DMS79 treated with DMSO at 0.1 percent for 48 hours (cell line): ENCODE results near the gene COMMD9.

Experiments
- DNase-seq: peaks from one replicate; lab custom pipeline; 2025; lab: John Stamatoyannopoulos, UW

Gene COMMD9

DNA sequence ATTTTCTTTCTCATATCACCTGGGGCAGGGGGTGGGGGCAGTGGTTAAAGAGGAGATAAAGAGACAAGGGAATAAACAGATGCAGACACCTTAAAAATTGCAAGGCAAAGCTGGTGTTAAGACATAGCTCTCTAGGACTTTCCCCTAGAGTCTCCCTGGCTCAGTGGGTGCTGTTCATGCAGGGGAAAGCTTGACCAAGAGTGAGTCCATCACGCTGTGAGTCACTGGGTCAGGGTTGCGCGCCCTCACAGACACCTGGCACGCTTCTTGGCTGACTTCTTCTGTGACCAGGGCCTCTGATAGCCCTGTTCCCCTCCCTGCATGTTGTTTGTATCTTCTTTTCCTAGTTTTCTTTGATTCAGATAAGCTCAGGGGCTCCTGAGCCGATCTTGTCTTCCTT, 31.9 kb downstream of the COMMD9 start:
- no peak for DNase-seq

DNA sequence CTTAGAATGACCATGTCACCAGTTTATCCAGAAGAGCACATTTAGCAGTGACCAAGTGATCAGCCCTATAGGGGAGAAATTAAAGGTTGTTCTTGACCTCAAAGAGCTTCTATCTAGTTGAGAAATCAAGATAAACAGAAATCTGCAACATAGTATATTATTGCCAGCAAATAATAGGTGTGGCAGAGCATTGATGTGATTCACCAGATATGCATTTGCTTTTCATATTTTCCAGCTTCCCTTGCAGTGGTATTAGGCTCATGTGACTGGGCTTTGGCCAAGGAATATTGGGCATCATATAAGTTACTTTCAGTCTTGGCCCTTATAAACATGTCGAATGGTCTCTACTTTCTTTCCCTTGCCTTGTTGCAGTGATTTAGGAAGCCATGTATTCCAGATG, 34.5 kb downstream of the COMMD9 start:
- DNase-seq: no peak

DNA sequence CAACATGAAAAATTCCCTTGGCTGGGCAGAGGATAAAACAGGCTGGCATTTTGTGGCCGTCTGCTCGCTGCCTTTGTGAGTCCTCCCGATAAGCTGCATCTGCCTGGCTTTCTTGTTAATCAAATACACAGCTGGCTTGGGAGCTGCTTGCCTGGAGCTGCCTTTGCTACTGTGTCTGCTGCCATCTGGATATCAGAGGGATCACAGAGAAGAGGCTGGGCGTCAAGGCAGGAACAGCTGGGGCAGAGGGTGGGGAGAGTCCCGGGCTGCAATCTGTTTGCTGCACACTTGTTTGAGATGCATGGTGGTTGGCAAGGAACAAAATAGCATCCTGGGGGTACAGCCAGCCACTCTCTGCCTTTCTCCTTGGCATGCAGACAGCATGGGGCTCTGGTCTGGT, 36.0 kb downstream of the COMMD9 start:
- no peak for DNase-seq

DNA sequence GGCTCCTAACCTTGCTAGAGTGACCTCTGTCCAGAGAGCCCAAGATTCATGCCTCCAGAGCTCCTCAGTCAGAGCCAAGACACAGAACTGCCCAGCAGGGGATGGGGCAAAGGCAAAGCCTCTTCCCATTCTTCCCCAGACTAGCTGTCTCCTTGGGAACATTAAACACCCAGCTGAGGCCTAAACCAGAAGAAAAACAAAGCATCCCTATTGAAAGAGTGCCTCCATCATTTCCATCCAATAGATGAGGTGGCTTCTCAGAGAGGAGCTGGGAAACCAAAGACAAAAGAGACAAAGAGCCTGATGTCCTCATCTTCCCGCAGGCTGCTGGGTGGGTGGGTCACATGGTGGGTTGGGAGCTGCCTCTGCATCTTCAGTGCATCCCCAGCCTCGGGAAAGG, 37.4 kb downstream of the COMMD9 start:
- DNase-seq: no peak

DNA sequence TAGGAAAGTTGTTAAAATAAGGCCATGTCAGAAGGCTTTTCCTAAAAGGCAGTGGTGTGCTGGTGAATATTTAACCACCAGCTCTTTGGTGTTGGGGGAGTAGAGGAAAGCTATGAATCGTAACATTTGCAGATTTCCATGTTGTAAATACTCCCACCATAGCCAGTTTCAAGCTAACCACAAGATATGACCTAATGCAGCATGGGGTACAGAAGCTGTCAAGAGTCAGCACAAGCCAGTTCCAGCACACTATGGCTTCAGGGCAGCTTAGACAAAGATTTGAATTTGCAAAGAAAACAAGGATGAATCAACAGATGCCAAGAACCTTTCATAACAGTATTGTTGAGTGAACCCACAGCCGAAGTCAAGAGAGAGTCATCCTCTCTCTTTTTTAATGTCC, 40.0 kb downstream of the COMMD9 start:
- DNase-seq: no peak

DNA sequence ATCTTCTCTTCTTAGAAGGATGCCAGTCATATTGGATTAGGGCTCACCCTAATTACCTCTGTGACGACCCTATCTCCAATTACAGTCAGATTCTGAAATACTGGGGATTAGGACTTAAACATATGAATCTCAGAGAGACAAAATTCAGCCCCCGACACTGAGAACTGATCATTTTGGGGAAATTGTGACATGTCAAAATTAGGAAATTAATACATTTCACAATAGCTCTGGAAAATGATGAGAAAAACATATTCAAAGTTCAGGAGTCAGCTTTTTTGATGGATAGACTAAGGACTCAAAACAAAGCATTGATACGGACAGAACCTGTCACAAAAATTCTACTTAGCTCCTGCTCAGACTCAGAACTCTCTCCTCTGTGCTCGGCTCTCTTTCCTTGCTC, 40.8 kb downstream of the COMMD9 start:
- DNase-seq: no peak

DNA sequence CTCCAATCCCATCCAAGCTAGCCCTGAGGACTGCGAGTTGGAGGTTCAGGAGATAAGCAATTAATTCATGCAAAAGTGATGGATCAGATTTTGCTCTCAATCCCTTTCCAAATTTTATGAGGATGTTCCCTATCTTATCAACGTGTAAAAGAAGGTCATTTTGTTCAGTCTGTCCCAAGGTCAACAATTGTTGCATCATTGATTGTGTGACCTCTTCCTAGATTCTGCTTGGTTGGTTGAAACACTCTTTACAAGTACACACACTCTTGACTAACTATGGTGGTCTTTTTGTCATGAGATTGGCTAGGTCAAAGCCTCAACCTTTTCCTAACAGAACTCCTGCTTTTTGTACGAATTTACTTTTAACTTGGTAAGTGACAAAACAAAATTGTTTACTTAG, 41.7 kb downstream of the COMMD9 start:
- no peak for DNase-seq

DNA sequence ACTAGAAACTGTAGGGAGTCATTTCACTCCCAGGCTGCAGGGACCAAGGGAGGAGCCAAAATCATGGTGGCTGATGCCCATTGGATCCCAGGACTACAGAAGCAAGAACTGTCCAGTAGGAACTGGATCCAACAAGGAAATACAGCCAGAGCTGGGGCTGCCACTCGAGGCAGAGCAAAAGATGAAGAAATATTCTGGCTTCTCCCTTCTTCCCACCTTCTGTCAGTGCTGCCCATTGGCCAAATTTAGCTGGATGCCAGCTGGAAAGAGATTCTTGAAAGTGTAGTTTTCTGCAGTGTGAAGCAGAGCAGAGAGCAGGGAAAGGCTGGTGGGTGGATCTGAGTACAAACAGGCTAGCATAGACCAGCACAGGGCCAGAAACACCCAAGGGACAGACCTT, 45.6 kb downstream of the COMMD9 start:
- no peak for DNase-seq

DNA sequence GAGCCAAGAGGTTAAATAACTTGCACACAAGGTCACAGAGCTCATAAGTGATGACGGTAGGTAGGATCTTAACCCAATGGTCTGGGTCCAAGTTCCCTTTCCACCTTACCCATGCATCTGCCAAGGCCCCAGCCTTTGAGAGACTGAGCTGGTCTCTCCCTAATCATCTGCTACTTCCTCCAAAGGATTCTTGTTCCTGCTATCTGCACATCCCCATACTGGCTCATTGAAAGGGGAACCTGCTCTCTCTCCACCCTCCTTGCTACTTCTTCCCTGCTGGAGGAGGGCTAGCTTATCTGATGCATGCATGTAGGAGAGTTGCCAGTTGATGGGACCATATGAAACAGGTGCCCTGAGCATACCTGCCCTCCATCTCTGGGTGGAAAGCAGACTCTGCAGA, 47.7 kb downstream of the COMMD9 start:
- DNase-seq: no peak

DNA sequence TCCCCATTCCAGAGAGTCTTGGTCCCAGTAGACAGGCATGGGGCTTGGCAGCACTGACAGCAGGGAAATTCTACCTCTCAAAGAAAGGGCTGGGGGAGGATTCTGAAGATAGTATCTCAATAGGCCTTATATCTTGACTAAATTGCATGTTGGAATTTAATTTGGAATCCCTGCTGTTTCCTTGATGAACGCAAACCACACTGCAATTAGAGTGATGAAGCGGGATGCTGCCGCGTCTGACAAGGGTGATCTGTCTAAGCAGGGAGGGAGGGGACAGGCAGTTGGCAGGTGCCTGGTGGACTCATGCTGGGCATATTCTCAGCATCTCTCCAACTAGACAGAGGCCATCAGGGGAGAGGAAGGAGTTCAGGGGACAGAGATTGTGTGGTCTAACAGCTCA, 48.4 kb downstream of the COMMD9 start:
- no peak for DNase-seq

DNA sequence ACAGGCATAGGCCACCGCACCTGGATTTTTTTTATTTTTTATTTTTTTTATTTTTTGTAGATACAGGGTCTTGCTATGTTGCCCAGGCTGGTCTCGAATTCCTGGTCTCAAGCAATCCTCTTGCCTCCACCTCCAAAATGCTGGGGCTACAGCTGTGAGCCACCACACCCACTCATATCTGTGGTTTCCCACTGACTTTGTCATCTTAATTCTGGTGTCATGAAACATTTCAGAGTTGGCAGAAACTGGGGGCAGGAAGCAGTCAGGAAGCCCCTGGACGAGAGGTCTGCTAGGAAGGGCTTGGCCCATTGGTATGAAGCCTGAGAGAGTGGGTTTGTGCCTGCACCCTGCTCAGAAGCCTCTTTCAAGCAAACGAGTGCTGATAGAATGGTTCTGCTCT, 49.1 kb downstream of the COMMD9 start:
- no peak for DNase-seq

DNA sequence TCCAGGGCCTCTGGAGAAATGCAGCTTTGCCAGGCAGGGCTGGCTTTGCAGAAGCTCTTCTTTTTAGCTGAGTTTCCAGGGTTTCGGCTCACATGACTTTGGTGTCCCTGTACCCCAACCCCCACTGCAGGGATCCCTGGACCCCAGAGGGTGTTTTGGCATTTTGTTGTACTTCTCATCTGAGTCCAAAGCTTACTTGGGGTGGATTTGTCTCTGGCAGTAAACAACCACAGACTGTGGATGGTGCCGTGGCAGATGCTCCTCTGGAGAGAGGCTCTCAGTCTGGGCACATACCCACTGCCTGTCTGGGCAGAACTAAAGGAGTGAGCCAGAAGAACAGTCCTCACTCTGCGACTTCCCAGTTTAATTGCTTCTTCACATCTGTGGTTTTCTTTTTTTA, 49.6 kb downstream of the COMMD9 start:
- no peak for DNase-seq

DNA sequence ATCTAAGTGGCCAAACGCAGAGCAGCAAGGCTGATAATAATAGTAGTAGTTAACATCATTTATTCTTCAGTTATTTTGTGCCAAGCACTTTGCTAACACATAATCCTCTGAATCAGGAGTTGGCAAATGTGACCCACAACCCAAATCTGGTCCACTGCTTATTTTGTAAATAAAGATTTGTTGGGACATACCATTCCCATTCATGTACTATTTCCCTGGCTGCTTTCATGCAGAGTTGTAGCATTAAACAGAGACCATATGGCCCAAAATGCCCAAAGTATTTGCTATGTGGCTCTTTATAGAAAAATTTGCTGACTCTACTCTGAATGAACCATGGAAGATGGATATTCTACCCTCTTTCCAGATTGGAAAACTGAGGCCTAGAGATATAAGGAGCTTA, 50.3 kb downstream of the COMMD9 start:
- DNase-seq: no peak

DNA sequence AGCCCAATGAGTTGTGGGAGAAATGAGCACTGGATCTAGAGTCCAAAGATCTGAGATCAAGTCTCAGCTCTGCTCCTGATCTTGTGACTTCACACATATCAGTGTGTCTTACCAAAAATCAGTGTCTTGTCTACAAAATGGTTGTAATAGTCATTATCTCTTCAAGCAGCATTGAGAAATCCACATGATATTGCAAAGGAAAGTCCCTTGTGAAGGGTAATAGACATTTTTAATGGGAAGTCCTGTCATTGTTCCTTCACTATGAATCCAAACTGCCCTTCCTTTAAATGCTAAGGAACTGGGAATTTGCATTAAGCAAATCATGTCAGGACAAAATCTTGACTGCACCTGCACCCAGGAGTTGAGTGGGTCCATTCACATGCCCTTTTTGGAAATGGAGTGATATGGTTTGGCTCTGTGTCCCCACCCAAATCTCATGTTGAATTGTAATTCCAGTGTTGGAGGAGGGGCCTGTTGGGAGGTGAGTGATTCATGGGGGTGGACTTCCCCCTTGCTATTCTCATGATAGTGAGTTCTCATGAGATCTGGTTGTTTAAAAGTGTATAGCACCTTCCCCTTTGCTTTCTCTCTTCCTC, 51.1 kb downstream of the COMMD9 start:
- no peak for DNase-seq

DNA sequence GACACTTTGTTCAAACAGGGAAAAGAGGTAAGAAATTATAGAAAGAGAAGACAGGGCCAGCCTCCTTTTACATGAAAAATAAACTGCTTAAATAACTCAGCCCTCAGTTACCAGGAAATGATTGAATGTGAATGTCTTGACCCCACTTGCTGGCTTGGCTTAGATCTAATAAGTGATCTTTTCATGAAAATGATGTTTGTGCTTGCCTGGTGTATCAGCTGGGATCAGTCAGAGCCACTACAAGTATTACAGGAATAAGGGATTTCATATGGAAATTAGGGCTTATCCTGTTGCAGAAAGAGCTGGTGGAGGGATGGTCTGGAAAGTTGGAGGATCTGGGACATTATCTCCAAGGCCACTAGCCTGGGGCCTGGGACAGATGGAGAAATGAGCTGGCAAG, 51.8 kb downstream of the COMMD9 start:
- DNase-seq: no peak

DNA sequence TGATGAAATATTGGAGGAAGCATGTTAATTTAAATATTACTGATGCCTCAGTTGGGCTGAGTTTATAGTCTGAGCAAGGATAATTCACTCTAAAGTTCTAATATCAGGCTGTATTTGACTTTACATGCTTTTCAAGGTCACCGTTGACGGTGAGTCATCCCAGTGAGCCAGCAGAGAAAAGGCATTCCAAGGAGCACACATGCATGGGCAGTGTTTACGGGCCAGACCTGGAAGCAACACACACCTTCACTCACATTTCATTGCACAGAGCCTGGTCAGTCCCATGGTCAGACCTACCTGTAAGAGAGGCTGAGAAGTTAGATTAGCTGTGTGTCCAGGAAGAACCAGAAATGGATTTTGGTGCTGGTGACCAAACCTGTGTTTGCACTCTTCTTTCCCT, 53.5 kb downstream of the COMMD9 start:
- DNase-seq: no peak

DNA sequence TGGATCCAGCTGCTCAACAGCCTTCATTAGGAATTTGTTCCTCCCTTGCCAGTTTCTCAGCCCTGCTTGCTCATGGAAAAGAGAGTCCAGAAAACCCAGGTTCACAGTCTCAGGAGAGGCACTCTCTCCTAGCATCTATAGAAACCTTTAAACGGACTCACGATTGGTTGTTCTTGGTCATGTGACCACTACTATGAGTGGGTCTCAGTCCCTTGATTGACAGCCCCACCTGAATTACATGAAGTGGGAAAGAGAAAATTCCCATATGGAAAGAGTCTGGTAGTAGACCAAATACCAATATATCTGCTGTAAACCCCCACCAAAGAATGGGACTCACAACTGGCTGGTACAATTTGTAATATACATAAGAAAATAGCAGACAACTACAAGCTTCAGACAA, 54.4 kb downstream of the COMMD9 start:
- no peak for DNase-seq

DNA sequence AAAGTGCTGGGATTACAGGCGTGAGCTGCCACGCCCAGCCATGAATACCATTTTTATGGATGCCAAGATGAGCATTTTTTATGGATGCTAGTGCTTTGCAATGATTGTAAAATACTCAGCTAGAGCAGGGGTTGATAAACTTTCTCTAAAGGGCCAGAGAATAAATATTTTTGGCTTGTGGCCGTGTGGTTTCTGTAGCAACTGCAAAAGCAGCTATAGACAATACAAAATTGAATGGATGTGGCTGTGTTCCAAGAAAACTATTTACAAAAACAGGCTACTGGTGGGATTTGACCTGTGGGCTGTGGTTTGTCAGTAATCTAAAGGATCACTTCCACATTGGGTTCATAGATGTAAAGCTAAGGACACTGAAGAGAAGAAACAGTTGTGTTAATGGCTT, 56.0 kb downstream of the COMMD9 start:
- DNase-seq: peak; percentile 86

DNA sequence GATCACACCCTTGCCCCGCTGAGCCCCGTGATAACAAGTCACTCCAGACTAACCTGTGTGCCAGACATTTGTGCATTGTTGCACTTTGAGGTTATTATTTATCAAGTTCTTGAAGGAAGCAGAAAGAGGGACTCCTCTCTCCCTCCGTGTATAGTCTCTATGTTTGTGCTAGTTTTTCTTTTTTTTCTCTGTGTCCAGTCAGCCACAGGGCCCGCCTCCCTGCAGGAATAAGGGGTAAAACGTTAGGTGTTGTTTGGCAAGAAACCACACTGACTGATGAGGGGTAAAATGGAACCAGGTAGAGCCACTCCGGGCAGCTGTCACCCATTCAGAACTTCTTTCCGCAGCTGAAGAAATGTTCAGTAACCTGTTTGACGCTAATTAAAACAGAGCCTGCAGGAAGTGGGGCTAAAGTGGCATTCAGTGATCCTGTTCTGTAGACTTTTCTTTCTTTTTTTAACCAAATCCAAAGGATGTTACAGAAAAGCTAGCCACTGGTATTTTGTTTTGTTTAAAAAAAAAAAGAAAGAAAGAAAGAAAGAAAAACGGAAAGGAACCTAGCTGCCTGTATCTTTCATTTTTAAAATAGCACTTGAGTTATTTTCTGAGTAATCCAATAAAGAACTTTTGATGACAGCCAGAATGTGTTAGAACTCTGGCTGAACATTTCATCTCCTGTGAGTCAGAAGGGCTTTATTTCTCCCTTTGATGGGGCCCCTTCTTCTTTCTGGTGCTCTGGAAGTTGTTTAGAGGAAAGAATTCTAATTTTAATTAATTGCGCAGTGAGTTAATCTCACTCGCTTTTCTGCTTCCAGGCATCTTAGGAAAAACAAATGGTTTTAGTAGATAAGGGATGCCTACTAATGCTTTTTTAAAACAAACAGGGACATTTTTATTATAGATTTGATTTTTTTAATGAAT, 58.2 kb downstream of the COMMD9 start:
- DNase-seq: no peak

DNA sequence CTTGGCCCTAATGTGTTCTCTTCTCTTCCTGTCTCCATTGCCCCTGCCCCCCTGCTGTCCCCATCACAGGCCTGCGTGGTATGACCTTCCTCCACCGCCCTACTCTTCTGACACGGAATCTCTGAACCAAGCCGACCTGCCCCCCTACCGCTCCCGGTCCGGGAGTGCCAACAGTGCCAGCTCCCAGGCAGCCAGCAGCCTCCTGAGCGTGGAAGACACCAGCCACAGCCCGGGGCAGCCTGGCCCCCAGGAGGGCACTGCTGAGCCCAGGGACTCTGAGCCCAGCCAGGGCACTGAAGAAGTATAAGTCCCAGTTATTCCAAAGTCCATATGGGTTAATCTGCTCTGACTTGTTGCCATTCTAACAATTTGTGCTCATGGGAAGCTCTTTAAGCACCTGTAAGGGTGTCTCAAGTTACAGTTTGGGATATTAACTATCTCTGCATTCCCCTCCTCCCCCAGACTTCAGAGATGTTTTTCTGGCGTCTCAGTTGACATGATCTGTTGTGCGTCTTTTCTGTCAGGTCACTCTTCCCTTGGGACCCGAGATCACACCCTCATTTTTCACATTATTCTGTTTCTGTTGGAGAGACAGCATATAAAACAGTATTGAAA, 60.0 kb downstream of the COMMD9 start:
- no peak for DNase-seq

DNA sequence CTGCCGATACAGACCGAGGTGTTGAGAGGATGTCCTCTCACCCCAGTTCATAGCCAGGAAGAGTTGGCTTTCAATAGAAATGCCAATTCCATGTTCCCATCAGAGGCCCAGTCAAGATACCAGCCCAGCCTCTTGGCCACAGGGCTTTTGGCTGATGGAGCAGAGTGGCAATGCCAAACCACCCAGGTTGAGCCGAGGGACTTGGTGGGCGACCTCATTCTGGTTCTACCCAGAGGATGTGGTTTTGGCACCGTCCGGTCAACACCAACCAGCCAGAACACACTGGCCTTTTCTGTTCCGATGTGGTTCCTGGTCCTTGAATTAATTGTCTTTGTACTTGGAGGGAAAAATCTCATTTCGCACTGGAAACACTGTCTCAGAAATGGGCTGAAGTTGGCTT, 60.5 kb downstream of the COMMD9 start:
- no peak for DNase-seq

DNA sequence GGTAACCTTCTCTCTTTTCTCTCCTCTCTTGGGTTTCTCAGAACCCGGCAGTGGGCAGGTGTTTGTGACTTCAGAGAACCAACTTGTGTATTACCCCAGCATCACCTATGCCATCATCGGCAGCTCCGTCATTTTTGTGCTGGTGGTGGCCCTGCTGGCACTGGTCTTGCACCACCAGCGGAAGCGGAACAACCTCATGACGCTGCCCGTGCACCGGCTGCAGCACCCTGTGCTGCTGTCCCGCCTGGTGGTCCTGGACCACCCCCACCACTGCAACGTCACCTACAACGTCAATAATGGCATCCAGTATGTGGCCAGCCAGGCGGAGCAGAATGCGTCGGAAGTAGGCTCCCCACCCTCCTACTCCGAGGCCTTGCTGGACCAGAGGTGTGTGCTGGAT, 62.2 kb downstream of the COMMD9 start:
- DNase-seq: no peak

DNA sequence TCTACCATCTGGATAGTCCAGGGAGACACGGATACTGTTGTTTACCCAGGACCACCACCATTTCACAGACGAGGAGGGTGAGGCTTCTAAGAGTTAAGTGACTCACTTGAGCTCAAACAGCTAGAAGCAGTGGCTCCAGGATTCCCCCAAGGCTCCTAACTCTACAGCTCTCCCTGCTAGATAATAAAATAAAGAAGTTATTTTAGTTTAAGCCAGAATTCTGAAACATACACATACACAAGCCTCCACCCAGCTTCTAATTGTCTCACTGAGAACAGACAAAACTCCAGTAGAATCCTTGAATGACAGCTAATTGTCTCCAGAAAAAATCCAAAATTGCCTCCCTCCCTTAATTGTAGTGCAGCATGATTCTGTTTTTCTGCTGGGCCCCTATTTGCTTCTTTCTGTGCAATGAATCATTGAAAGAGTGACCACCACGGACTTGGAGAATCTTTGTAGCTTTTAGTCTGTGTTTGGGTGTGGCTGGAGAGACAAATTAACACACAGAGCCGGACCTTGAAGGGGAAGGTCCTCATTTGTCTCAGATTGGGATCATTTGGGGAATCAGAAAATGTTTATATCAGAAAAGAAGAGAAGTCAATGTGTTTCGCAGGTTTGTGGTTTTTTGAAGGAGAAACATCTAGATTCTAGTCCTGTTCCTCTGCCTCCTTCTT, 64.9 kb downstream of the COMMD9 start:
- no peak for DNase-seq
